K562 (cell line): ENCODE results near the gene SLC25A14. TPM values are rescaled to one million over a fixed set of nuclear protein-coding genes. Genes with fewer than 3 reads are reported as not detected.

ENCODE experiments used
- BDP1 ChIP-seq: IDR thresholded peaks from 3 replicates; pipeline ENCODE4 v1.6.1; 2011; ENCODE audit not compliant: insufficient read length, insufficient read depth
- CTBP1 ChIP-seq: fragments of 450-650 bp; IDR thresholded peaks from 2 replicates; pipeline ENCODE4 v1.6.1; 2016; ENCODE audit warnings: borderline replicate concordance
- DMBX1 ChIP-seq: fragments of 250-450 bp; sonication (Bioruptor Pico); IDR thresholded peaks from 2 replicates; pipeline ENCODE4 v1.8.0; 2022; ENCODE audit warnings: inconsistent platforms, mild to moderate bottlenecking, moderate library complexity, borderline replicate concordance
- ELF2 ChIP-seq: fragments of 250-450 bp; sonication (Bioruptor Pico); IDR thresholded peaks from 2 replicates; pipeline ENCODE4 v1.5.0; 2021; ENCODE audit warnings: mild to moderate bottlenecking
- EP400 ChIP-seq: fragments of 450-650 bp; IDR thresholded peaks from 2 replicates; pipeline ENCODE4 v1.6.1; 2017; ENCODE audit warnings: antibody characterized with exemption, mild to moderate bottlenecking, moderate library complexity
- FOXJ2 ChIP-seq: fragments of 200-800 bp; sonication (Bioruptor generic); IDR thresholded peaks from 2 replicates; pipeline ENCODE4 v1.6.1; 2016; ENCODE audit warnings: missing genetic modification characterization, missing compliant biosample characterization
- HDGF ChIP-seq: fragments of 450-650 bp; IDR thresholded peaks from 2 replicates; pipeline ENCODE4 v1.6.1; 2016
- IRF1 ChIP-seq: sonication (generic); formaldehyde crosslinking; IDR thresholded peaks from 2 replicates; pipeline ENCODE4 v1.8.0; 2022; ENCODE audit warnings: missing genetic modification reagents, mild to moderate bottlenecking, borderline replicate concordance
- LEF1 ChIP-seq: fragments of 450-650 bp; IDR thresholded peaks from 2 replicates; pipeline ENCODE4 v1.6.1; 2016; ENCODE audit warnings: mild to moderate bottlenecking
- MCM3 ChIP-seq: fragments of 450-650 bp; IDR thresholded peaks from 2 replicates; pipeline ENCODE4 v1.6.1; 2016
- NCOA1 ChIP-seq: fragments of 450-650 bp; IDR thresholded peaks from 2 replicates; pipeline ENCODE4 v1.6.1; 2016; ENCODE audit warnings: low read depth
- PTRF ChIP-seq: fragments of 450-650 bp; IDR thresholded peaks from 2 replicates; pipeline ENCODE4 v1.6.1; 2016; ENCODE audit warnings: mild to moderate bottlenecking, missing genetic modification characterization, missing compliant biosample characterization
- RBM39 ChIP-seq: fragments of 200-400 bp; formaldehyde crosslinking; optimal IDR thresholded peaks from 2 replicates; pipeline ENCODE3; 2018; ENCODE audit warnings: low read depth, low read length
- SIRT6 ChIP-seq: IDR thresholded peaks from one replicate; pipeline ENCODE4 v1.6.1; 2012; ENCODE audit warnings: low read depth, mild to moderate bottlenecking, control low read depth, inconsistent platforms, low read length, moderate library complexity
- SMARCA4 ChIP-seq: fragments of 450-650 bp; IDR thresholded peaks from 2 replicates; pipeline ENCODE4 v1.6.1; 2016
- SRSF3 ChIP-seq: fragments of 200-400 bp; formaldehyde crosslinking; IDR thresholded peaks from 2 replicates; pipeline ENCODE4 v1.6.1; 2016; ENCODE audit warnings: mild to moderate bottlenecking, low read length, moderate library complexity; ENCODE audit not compliant: insufficient read depth
- UBTF ChIP-seq, 2 experiments: IDR thresholded peaks; 2 replicates each; pipeline ENCODE4 v1.6.1; 2012; ENCODE audit warnings: improper control_type of control experiment in 2 of 2, low read depth in 2 of 2, low read length in 2 of 2, borderline replicate concordance in 1 of 2
- YBX1 ChIP-seq: fragments of 450-650 bp; IDR thresholded peaks from 2 replicates; pipeline ENCODE4 v1.7.1; 2016; ENCODE audit warnings: mild to moderate bottlenecking
- ZNF324 ChIP-seq: fragments of 250-450 bp; sonication (Bioruptor Pico); IDR thresholded peaks from 2 replicates; pipeline ENCODE4 v1.4.0; 2020; ENCODE audit warnings: mild to moderate bottlenecking
- ZNF561 ChIP-seq: fragments of 450-650 bp; formaldehyde crosslinking; conservative IDR thresholded peaks from 2 replicates; pipeline ENCODE4 v1.4.0; 2020; ENCODE audit warnings: mild to moderate bottlenecking, moderate library complexity
- ZNF717 ChIP-seq: fragments of 250-450 bp; sonication (Bioruptor Pico); IDR thresholded peaks from 2 replicates; pipeline ENCODE4 v1.5.0; 2021
- polyA plus RNA-seq, 8 experiments: library from polyadenylated mRNA; depleted of rRNA in 4 of 8; stranded (reverse) in 5 of 8; unstranded in 3 of 8; fragments of >200 nt; fragmentation: Nextera tagmentation in 2 of 8; fragmentation: Illumina TruSeq in 1 of 8; extraction: Ambion mirVana in 2 of 8; extraction: Trizol in 1 of 8; gene quantifications; 2 replicates each; pipeline versions ENCODE4 v1.2.1 to v1.2.3, GENCODE V29; 2011 to 2014; ENCODE audit warnings: inconsistent platforms in 1 of 8, missing spikeins in 1 of 8
- total RNA-seq, 7 experiments: library from RNA; depleted of rRNA in 6 of 7; stranded (reverse); fragments of >200 nt in 6 of 7; fragmentation: Illumina TruSeq in 2 of 7; extraction: Trizol in 2 of 7; gene quantifications; 2 replicates each; pipeline versions ENCODE4 v1.2.1 to v1.2.3, GENCODE V29; 2011 to 2021; ENCODE audit warnings: low replicate concordance in 1 of 7
- TF ChIP-seq, protein P1 (sequence below): fragments of 200-800 bp; sonication (Bioruptor generic); IDR thresholded peaks from 2 replicates; pipeline ENCODE4 v1.6.1; 2016; ENCODE audit warnings: missing genetic modification characterization, missing compliant biosample characterization

The SLC25A14 gene
- total and polyA plus RNA-seq, 9 of the 15 experiments (the other 6 are each of a cell fraction or from before 2014, with no cell fraction given), result 9.5 to 33.3 (median 15.8) TPM

DNA sequence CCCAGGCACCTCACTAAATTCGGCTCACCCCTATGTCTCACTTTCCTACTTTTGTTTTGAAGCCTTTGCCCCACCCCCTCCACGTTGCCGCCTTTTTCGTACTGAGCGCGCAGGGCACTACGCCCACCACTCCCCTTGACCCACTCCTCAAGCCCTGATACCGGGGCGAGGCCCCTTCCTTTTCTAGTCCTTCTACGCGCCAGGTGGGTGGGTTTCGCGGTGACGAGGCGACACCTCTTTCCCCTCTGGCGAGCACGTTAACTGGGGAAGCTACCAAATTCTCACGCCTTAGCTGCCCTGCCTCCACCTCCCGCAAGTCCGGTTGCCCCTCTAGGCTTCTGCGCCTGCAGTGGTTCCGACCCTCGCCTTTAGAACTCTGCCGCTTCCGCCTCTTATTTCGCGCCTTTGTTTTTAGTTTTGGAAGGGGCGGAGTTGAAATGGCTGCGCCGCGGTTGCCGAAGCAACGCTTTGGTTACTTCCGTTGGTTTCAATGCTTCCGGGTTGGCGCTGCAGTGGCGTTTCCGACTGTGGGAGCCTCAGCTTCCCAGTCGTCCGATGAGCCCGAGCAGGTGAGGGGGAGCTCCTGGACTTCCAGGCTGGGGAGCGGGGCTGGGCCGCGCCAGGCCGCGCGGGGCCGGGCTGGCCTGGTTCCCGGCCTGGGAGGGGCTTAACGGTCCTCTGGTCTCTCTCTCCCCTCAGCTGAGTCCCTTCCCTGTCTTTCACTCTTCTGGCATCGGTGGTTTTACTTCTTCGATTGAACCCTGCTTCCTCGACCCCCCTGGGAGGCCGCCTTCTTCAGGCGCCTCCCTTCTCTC is at the start of gene SLC25A14 (continued):
- TF ChIP-seq ZNF717 (CRISPR knock-in tag) (no peak), BDP1 (no peak), FOXJ2 (tag) (peak; percentile 81), DMBX1 (CRISPR knock-in tag) (no peak), ELF2 (CRISPR knock-in tag) (peak; percentile 90), YBX1 (no peak), HDGF (no peak), LEF1 (no peak), ZNF324 (CRISPR knock-in tag) (no peak), SRSF3 (no peak), MCM3 (no peak), EP400 (peak; percentile 70; the same call in 1 of the 2 replicates), PTRF (tag) (no peak), CTBP1 (peak; percentile 23; the same call in 1 of the 2 replicates), RBM39 (no peak), SIRT6 (no peak), NCOA1 (no peak), IRF1 (CRISPR knock-in tag) (no peak), UBTF (IDR thresholded peaks at IDR 0.05; ENCODE audit: borderline replicate concordance in 1 of 2, low read depth in 2 of 2, low read length in 2 of 2) (peak; percentile 75 to 80; a peak in 2 of 4 replicates), SMARCA4 (no peak), ZNF561 (CRISPR knock-in tag) (no peak)
- TF ChIP-seq, protein P1, sequence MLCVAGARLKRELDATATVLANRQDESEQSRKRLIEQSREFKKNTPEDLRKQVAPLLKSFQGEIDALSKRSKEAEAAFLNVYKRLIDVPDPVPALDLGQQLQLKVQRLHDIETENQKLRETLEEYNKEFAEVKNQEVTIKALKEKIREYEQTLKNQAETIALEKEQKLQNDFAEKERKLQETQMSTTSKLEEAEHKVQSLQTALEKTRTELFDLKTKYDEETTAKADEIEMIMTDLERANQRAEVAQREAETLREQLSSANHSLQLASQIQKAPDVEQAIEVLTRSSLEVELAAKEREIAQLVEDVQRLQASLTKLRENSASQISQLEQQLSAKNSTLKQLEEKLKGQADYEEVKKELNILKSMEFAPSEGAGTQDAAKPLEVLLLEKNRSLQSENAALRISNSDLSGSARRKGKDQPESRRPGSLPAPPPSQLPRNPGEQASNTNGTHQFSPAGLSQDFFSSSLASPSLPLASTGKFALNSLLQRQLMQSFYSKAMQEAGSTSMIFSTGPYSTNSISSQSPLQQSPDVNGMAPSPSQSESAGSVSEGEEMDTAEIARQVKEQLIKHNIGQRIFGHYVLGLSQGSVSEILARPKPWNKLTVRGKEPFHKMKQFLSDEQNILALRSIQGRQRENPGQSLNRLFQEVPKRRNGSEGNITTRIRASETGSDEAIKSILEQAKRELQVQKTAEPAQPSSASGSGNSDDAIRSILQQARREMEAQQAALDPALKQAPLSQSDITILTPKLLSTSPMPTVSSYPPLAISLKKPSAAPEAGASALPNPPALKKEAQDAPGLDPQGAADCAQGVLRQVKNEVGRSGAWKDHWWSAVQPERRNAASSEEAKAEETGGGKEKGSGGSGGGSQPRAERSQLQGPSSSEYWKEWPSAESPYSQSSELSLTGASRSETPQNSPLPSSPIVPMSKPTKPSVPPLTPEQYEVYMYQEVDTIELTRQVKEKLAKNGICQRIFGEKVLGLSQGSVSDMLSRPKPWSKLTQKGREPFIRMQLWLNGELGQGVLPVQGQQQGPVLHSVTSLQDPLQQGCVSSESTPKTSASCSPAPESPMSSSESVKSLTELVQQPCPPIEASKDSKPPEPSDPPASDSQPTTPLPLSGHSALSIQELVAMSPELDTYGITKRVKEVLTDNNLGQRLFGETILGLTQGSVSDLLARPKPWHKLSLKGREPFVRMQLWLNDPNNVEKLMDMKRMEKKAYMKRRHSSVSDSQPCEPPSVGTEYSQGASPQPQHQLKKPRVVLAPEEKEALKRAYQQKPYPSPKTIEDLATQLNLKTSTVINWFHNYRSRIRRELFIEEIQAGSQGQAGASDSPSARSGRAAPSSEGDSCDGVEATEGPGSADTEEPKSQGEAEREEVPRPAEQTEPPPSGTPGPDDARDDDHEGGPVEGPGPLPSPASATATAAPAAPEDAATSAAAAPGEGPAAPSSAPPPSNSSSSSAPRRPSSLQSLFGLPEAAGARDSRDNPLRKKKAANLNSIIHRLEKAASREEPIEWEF (CRISPR knock-in tag), result no peak
